Pulmonary artery endothelial cell (primary cell): ENCODE measurements around the gene ZNF283. TPM values are rescaled to one million over a fixed set of nuclear protein-coding genes. Genes with fewer than 3 reads are reported as not detected.
A peak's percentile ranks its signal among the peaks of the same experiment; 100 is the strongest.

ENCODE experiments used
- DNase-seq: peaks from one replicate; pipeline ENCODE4 v3.0.0-alpha.2; 2011; ENCODE audit warnings: low read depth, low spot score
- total RNA-seq: library from RNA; depleted of rRNA; stranded (reverse); fragments of >200 nt; gene quantifications from 2 replicates; pipeline ENCODE4 v1.2.3, GENCODE V29; 2014

ZNF283 gene
- 7.9 and 13.0 TPM in 2 replicates for total RNA-seq

- peak; percentile 44 for DNase-seq
Measured at GRCh38 chr19:43826787-43827754, at the start of gene ZNF283. Gene ZNF283 (plus strand): TSS chr19:43827321. CDS start chr19:43833505, 6,184 bp downstream.

GRCh38 chr19:43778651-43779050 lies 48.5 kb upstream of the ZNF283 start:
- no peak for DNase-seq

- DNase-seq = no peak
Measured at GRCh38 chr19:43779147-43779819, 47.8 kb upstream of the ZNF283 start.

- DNase-seq = no peak
Measured at GRCh38 chr19:43779820-43780219, 47.3 kb upstream of the ZNF283 start.

- DNase-seq = no peak
Measured at GRCh38 chr19:43780706-43781525, 46.2 kb upstream of the ZNF283 start, which contains the start of gene KCNN4. Gene KCNN4 (minus strand): TSS chr19:43780973. CDS start chr19:43780861, 112 bp downstream.

- no peak for DNase-seq
Measured at GRCh38 chr19:43781630-43782310, 45.4 kb upstream of the ZNF283 start.

GRCh38 chr19:43782311-43782660 lies 44.8 kb upstream of the ZNF283 start:
- DNase-seq = no peak

GRCh38 chr19:43782689-43783231 lies 44.4 kb upstream of the ZNF283 start:
- DNase-seq = no peak

GRCh38 chr19:43783636-43784035 lies 43.5 kb upstream of the ZNF283 start:
- no peak for DNase-seq

- DNase-seq = peak; percentile 45
Measured at GRCh38 chr19:43784241-43784980, 42.7 kb upstream of the ZNF283 start.

- no peak for DNase-seq
Measured at GRCh38 chr19:43784981-43785808, 41.9 kb upstream of the ZNF283 start.

GRCh38 chr19:43786665-43787064 lies 40.5 kb upstream of the ZNF283 start:
- DNase-seq = no peak

GRCh38 chr19:43789029-43789428 lies 38.1 kb upstream of the ZNF283 start:
- DNase-seq = no peak

GRCh38 chr19:43790587-43790986 lies 36.5 kb upstream of the ZNF283 start:
- no peak for DNase-seq

GRCh38 chr19:43797118-43797517 lies 30.0 kb upstream of the ZNF283 start:
- DNase-seq = no peak

GRCh38 chr19:43797556-43797955 lies 29.6 kb upstream of the ZNF283 start:
- no peak for DNase-seq

- no peak for DNase-seq
Measured at GRCh38 chr19:43798026-43798545, 29.0 kb upstream of the ZNF283 start.

GRCh38 chr19:43798546-43799409 lies 28.3 kb upstream of the ZNF283 start:
- no peak for DNase-seq
